Measurements from ENCODE around the gene ELF4. TPM values are rescaled to one million over a fixed set of nuclear protein-coding genes. Genes with fewer than 3 reads are reported as not detected.

The ELF4 gene
- total RNA-seq, 4 donors from 2014 or later, result 8.2 to 11.7 (median 10.2) TPM

GRCh38 chrX:130020661-130021324 is 89.5 kb downstream of the ELF4 start:
- H3K27ac ChIP-seq, result no peak overlapping the region
- TF ChIP-seq POLR2A (IDR thresholded peaks at IDR 0.05) (no peak), CTCF (IDR thresholded peaks at IDR 0.05) (no peak), EP300 (IDR thresholded peaks at IDR 0.05) (no peak)
- no peak overlapping the region for H3K4me3 ChIP-seq
- no peaks in the 10 kb centered on the region for H3K9me3 ChIP-seq
- H3K4me1 ChIP-seq, result peaks cover 0 to 23% (median 0%) of the 10 kb centered on the region in 4 donors
- no peaks in the 10 kb centered on the region for H3K27me3 ChIP-seq
- DNase-seq (ENCODE audit: low spot score in 2 of 2), result no peak
- whole genome bisulfite sequencing, 2 donors, result 65 to 67% methylated on average over 12 to 15 of the region's 15 CpGs
- peaks cover 0 to 45% (median 0%) of the 10 kb centered on the region in 3 donors for H3K36me3 ChIP-seq

GRCh38 chrX:130018143-130018542 is 92.2 kb downstream of the ELF4 start:
- Histone ChIP-seq H3K27me3 (no peaks in the 10 kb centered on the region), H3K36me3 (peaks cover 0 to 56% (median 0%) of the 10 kb centered on the region in 3 donors), H3K9me3 (no peaks in the 10 kb centered on the region), H3K4me3 (no peak overlapping the region), H3K4me1 (peaks cover 0 to 19% (median 0%) of the 10 kb centered on the region in 4 donors), H3K27ac (no peak overlapping the region)
- TF ChIP-seq POLR2A (IDR thresholded peaks at IDR 0.05) (no peak), EP300 (IDR thresholded peaks at IDR 0.05) (no peak), CTCF (IDR thresholded peaks at IDR 0.05) (no peak)
- WGBS, 2 donors, result 83 to 91% methylated on average over 1 of the region's 1 CpG
- no peak for DNase-seq (ENCODE audit: low spot score in 2 of 2)

GRCh38 chrX:130015181-130015580 is 95.1 kb downstream of the ELF4 start:
- TF ChIP-seq EP300 (IDR thresholded peaks at IDR 0.05), result no peak
- TF ChIP-seq CTCF (IDR thresholded peaks at IDR 0.05), result no peak
- peaks cover 0 to 18% (median 0%) of the 10 kb centered on the region in 4 donors for H3K4me1 ChIP-seq
- H3K4me3 ChIP-seq, result no peak overlapping the region
- peaks cover 0 to 45% (median 0%) of the 10 kb centered on the region in 3 donors for H3K36me3 ChIP-seq
- 76 to 84% methylated on average over 7 to 15 of the region's 15 CpGs for WGBS, 2 donors
- no peaks in the 10 kb centered on the region for H3K9me3 ChIP-seq
- H3K27ac ChIP-seq, result no peak overlapping the region
- no peak for DNase-seq (ENCODE audit: low spot score in 2 of 2)
- no peaks in the 10 kb centered on the region for H3K27me3 ChIP-seq

Other genes with a start within 250 kb of the ELF4 start
- gene UTP14A, start 204.3 kb downstream of the ELF4 start, total RNA-seq, result 10 to 100 TPM; 14.9 to 27.6 (median 17.7) TPM
- 10 to 100 TPM in 1 of 4 donors, 1 to 10 TPM in 3; 4.7 to 10.0 (median 9.0) TPM for gene BCORL1, start 127.9 kb downstream of the ELF4 start, total RNA-seq
- 10 to 100 TPM; 12.0 to 18.4 (median 16.7) TPM for gene AIFM1, start 55.3 kb upstream of the ELF4 start, total RNA-seq
- gene RAB33A, start 61.5 kb upstream of the ELF4 start, total RNA-seq, result 1 to 10 TPM in 1 of 4 donors, not detected in 3; 2.1 TPM
- gene ZNF280C, start 158.4 kb upstream of the ELF4 start, total RNA-seq, result 1 to 10 TPM; 2.4 to 7.0 (median 3.6) TPM
- 10 to 100 TPM in 3 of 4 donors, 1 to 10 TPM in 1; 6.5 to 22.2 (median 20.4) TPM for gene SLC25A14, start 229.4 kb upstream of the ELF4 start, total RNA-seq